Measurements from ENCODE around the gene SLC46A1. TPM values are rescaled to one million over a fixed set of nuclear protein-coding genes. Genes with fewer than 3 reads are reported as not detected.

Gene SLC46A1
- total and polyA plus RNA-seq, 2 experiments from 2014 or later = 3.3 to 12.5 TPM

DNA sequence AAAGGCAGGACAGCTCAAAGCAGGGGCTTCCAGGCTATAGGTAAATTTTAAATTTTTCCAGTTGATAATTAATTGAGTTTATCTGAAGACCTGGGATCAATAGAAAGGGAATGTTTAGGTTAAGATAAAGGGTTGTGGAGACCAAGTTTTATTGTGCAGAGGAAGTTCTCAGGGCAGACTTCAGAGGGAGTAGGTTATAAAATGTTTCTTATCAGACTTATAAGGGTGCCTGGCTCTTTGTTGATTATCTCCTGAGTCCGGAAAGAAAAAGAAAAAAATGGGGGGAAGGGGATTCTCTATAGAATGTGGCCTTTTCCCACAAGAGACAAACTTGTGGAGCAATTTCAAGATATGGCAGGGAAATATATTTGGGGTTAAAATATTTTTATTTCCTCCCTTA lies 15.9 kb downstream of the SLC46A1 start:
- no peaks in the 10 kb centered on the region for H3K79me2 ChIP-seq (replicated peaks; ENCODE audit: insufficient read depth)
- Mint-ChIP-seq H3K9me3 (no peaks in the 10 kb centered on the region), H3K27me3 (ENCODE audit: insufficient read depth, low read depth, poor library complexity) (peaks cover 11% of the 10 kb centered on the region), H3K27ac (no peak overlapping the region), H3K4me1 (peaks cover 4% of the 10 kb centered on the region; the same call in 1 of the 3 replicates), H3K4me3 (no peak overlapping the region), H3K36me3 (ENCODE audit: low read depth) (peaks cover 13% of the 10 kb centered on the region)
- H3F3A ChIP-seq (replicated peaks; ENCODE audit: low read depth) = no peaks in the 10 kb centered on the region
- no peaks in the 10 kb centered on the region; the same call in 1 of the 2 replicates for H4K20me1 ChIP-seq (replicated peaks; ENCODE audit: insufficient read depth)
- TF ChIP-seq, protein P1, sequence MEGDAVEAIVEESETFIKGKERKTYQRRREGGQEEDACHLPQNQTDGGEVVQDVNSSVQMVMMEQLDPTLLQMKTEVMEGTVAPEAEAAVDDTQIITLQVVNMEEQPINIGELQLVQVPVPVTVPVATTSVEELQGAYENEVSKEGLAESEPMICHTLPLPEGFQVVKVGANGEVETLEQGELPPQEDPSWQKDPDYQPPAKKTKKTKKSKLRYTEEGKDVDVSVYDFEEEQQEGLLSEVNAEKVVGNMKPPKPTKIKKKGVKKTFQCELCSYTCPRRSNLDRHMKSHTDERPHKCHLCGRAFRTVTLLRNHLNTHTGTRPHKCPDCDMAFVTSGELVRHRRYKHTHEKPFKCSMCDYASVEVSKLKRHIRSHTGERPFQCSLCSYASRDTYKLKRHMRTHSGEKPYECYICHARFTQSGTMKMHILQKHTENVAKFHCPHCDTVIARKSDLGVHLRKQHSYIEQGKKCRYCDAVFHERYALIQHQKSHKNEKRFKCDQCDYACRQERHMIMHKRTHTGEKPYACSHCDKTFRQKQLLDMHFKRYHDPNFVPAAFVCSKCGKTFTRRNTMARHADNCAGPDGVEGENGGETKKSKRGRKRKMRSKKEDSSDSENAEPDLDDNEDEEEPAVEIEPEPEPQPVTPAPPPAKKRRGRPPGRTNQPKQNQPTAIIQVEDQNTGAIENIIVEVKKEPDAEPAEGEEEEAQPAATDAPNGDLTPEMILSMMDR (conservative IDR thresholded peaks at IDR 0.05; ENCODE audit: low read depth in 2 of 2) = no peak
- TF ChIP-seq CREB1 (CRISPR knock-in tag; IDR thresholded peaks at IDR 0.05; ENCODE audit: low read depth) (no peak), ZNF114 (CRISPR knock-in tag; IDR thresholded peaks at IDR 0.05) (no peak), ZNF331 (CRISPR knock-in tag; IDR thresholded peaks at IDR 0.05; ENCODE audit: low read depth) (no peak), JUNB (IDR thresholded peaks at IDR 0.05; ENCODE audit: unreplicated experiment) (no peak), EZH2 (IDR thresholded peaks at IDR 0.05; ENCODE audit: low read depth, unreplicated experiment) (no peak), EZH2phosphoT487 (IDR thresholded peaks at IDR 0.05; ENCODE audit: unreplicated experiment) (no peak), POLR2AphosphoS5 (IDR thresholded peaks at IDR 0.05; ENCODE audit: low read depth) (no peak), STAT1 (IDR thresholded peaks at IDR 0.05; ENCODE audit: unreplicated experiment) (no peak), REST (IDR thresholded peaks at IDR 0.05; ENCODE audit: unreplicated experiment) (no peak)
- TF ChIP-seq, protein P2, sequence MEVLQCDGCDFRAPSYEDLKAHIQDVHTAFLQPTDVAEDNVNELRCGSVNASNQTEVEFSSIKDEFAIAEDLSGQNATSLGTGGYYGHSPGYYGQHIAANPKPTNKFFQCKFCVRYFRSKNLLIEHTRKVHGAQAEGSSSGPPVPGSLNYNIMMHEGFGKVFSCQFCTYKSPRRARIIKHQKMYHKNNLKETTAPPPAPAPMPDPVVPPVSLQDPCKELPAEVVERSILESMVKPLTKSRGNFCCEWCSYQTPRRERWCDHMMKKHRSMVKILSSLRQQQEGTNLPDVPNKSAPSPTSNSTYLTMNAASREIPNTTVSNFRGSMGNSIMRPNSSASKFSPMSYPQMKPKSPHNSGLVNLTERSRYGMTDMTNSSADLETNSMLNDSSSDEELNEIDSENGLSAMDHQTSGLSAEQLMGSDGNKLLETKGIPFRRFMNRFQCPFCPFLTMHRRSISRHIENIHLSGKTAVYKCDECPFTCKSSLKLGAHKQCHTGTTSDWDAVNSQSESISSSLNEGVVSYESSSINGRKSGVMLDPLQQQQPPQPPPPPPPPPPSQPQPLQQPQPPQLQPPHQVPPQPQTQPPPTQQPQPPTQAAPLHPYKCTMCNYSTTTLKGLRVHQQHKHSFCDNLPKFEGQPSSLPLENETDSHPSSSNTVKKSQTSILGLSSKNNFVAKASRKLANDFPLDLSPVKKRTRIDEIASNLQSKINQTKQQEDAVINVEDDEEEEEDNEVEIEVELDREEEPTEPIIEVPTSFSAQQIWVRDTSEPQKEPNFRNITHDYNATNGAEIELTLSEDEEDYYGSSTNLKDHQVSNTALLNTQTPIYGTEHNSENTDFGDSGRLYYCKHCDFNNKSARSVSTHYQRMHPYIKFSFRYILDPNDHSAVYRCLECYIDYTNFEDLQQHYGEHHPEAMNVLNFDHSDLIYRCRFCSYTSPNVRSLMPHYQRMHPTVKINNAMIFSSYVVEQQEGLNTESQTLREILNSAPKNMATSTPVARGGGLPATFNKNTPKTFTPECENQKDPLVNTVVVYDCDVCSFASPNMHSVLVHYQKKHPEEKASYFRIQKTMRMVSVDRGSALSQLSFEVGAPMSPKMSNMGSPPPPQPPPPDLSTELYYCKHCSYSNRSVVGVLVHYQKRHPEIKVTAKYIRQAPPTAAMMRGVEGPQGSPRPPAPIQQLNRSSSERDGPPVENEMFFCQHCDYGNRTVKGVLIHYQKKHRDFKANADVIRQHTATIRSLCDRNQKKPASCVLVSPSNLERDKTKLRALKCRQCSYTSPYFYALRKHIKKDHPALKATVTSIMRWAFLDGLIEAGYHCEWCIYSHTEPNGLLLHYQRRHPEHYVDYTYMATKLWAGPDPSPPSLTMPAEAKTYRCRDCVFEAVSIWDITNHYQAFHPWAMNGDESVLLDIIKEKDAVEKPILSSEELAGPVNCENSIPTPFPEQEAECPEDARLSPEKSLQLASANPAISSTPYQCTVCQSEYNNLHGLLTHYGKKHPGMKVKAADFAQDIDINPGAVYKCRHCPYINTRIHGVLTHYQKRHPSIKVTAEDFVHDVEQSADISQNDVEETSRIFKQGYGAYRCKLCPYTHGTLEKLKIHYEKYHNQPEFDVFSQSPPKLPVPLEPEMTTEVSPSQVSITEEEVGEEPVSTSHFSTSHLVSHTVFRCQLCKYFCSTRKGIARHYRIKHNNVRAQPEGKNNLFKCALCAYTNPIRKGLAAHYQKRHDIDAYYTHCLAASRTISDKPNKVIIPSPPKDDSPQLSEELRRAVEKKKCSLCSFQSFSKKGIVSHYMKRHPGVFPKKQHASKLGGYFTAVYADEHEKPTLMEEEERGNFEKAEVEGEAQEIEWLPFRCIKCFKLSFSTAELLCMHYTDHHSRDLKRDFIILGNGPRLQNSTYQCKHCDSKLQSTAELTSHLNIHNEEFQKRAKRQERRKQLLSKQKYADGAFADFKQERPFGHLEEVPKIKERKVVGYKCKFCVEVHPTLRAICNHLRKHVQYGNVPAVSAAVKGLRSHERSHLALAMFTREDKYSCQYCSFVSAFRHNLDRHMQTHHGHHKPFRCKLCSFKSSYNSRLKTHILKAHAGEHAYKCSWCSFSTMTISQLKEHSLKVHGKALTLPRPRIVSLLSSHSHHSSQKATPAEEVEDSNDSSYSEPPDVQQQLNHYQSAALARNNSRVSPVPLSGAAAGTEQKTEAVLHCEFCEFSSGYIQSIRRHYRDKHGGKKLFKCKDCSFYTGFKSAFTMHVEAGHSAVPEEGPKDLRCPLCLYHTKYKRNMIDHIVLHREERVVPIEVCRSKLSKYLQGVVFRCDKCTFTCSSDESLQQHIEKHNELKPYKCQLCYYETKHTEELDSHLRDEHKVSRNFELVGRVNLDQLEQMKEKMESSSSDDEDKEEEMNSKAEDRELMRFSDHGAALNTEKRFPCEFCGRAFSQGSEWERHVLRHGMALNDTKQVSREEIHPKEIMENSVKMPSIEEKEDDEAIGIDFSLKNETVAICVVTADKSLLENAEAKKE (CRISPR knock-in tag; IDR thresholded peaks at IDR 0.05) = no peak
- TF ChIP-seq, protein P3, sequence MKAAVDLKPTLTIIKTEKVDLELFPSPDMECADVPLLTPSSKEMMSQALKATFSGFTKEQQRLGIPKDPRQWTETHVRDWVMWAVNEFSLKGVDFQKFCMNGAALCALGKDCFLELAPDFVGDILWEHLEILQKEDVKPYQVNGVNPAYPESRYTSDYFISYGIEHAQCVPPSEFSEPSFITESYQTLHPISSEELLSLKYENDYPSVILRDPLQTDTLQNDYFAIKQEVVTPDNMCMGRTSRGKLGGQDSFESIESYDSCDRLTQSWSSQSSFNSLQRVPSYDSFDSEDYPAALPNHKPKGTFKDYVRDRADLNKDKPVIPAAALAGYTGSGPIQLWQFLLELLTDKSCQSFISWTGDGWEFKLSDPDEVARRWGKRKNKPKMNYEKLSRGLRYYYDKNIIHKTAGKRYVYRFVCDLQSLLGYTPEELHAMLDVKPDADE (IDR thresholded peaks at IDR 0.05) = no peak
- no peak overlapping the region for H3K27ac ChIP-seq (ENCODE audit: low read depth)
- no peak overlapping the region for H3K4me2 ChIP-seq
- H3K27me3 ChIP-seq (ENCODE audit: insufficient read depth) = peaks cover 14% of the 10 kb centered on the region
- no peak overlapping the region for H3K4me3 ChIP-seq
- no peaks in the 10 kb centered on the region for H3K36me3 ChIP-seq (ENCODE audit: insufficient read depth)
- ATAC-seq (no peak), DNase-seq (ENCODE audit: low spot score) (no peak)
- no peaks in the 10 kb centered on the region for H3K9me2 ChIP-seq (ENCODE audit: insufficient read depth)
- H2AFZ ChIP-seq = no peak overlapping the region
- no peaks in the 10 kb centered on the region; the same call in 1 of the 2 replicates for H3K4me1 ChIP-seq (ENCODE audit: insufficient read depth)

Data from GM23338 (cell line).